GM18499 (cell line): ENCODE measurements around the gene TBC1D17.

ENCODE experiments used
- ATAC-seq: cut with Tn5 transposase; IDR thresholded peaks from one replicate; pipeline ENCODE4 v1.9.1; 2021; ENCODE audit warnings: moderate number of reproducible peaks; ENCODE audit not compliant: insufficient read depth, unreplicated experiment

TBC1D17 gene

GRCh38 chr19:49859682-49860335 lies 17.7 kb upstream of the TBC1D17 start:
- no peak for ATAC-seq

GRCh38 chr19:49860336-49861102 lies 17.0 kb upstream of the TBC1D17 start:
- no peak for ATAC-seq

- no peak for ATAC-seq
These were observed 16.4 kb upstream of the TBC1D17 start for GRCh38 chr19:49861107-49861506.

- ATAC-seq, result no peak
These were observed 15.7 kb upstream of the TBC1D17 start for GRCh38 chr19:49861541-49862378.

GRCh38 chr19:49862391-49863253 lies 14.9 kb upstream of the TBC1D17 start:
- no peak for ATAC-seq

- no peak for ATAC-seq
These were observed 14.1 kb upstream of the TBC1D17 start for GRCh38 chr19:49863254-49863934.

GRCh38 chr19:49863935-49864320 lies 13.6 kb upstream of the TBC1D17 start:
- ATAC-seq, result no peak

GRCh38 chr19:49864890-49865289 lies 12.6 kb upstream of the TBC1D17 start:
- no peak for ATAC-seq

- ATAC-seq, result no peak
These were observed 10.3 kb upstream of the TBC1D17 start, which contains the start of gene PNKP for GRCh38 chr19:49866933-49867782. PNKP (minus strand) TSS chr19:49867576; CDS start chr19:49867204, 372 bp downstream.

- ATAC-seq, result no peak
These were observed 8.5 kb upstream of the TBC1D17 start for GRCh38 chr19:49869009-49869483.

- ATAC-seq, result peak; percentile 47
These were observed 7.8 kb upstream of the TBC1D17 start for GRCh38 chr19:49869484-49870308.

- ATAC-seq, result no peak
These were observed 7.1 kb upstream of the TBC1D17 start for GRCh38 chr19:49870309-49870901.

- ATAC-seq, result no peak
These were observed 6.0 kb upstream of the TBC1D17 start for GRCh38 chr19:49871349-49871985.

GRCh38 chr19:49872245-49873128 lies 5.0 kb upstream of the TBC1D17 start:
- no peak for ATAC-seq

GRCh38 chr19:49873129-49873521 lies 4.4 kb upstream of the TBC1D17 start:
- ATAC-seq, result no peak

- ATAC-seq, result no peak
These were observed 3.7 kb upstream of the TBC1D17 start for GRCh38 chr19:49873834-49874233.
